HG02852 (cell line): ENCODE measurements around the gene TRAF3.
"Not testable (repeated sequence)": the region's sequence is repeated elsewhere in the genome, so short reads cannot be mapped to it uniquely, and the experiment has no call there.

ENCODE experiments used
- ATAC-seq: cut with Tn5 transposase; IDR thresholded peaks from one replicate; pipeline ENCODE4 v1.9.1; 2021; ENCODE audit warnings: mild to moderate bottlenecking, moderate library complexity; ENCODE audit not compliant: unreplicated experiment

TRAF3 gene

DNA sequence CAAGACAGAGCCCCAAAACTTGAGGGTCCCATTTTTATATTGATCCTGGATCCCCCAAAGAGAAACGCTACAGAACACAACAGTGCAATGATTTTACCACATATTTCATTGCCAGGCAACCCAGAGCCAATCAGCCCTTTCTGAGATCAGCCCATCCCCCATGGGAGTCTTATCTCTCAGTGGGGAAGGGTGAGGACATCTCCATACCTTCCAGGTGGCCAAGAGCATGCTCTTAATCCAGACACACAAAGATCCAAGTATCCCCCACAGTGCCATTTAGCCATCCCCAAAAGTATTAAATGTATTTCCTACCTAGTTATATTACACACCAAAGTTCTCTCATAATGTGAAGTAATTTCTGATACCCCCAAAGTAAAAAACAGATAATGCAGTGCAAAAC is 82.7 kb downstream of the TRAF3 start:
- ATAC-seq = no peak

DNA sequence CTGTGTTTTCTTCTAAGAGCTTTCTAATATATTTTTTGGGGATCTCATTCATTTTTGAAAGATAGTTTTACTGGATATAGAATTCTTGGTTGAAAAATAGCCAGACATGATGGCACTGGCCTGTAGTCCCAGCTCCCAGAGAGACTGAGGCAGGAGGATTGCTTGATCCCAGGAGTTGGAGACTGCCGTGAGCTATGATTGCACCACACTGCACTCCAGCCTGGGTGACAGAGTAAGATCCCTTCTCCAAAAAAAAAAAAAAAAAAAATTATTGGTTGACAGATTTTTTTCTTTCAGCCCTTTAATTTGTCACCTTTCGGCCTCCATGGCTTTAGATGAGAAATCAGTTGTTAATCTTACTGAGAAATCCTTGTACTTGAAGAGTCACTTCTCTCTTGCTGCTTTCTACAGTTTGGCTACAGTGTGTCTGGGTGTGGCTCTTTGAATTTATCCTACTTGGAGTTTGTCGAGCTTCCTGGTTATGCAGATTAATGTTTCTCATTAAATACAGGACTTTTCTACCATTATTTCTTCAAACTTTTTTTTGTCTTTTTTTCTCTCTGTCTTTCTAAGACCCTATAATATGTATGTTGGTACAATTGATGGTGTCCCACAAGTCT is 85.0 kb downstream of the TRAF3 start:
- no peak for ATAC-seq

DNA sequence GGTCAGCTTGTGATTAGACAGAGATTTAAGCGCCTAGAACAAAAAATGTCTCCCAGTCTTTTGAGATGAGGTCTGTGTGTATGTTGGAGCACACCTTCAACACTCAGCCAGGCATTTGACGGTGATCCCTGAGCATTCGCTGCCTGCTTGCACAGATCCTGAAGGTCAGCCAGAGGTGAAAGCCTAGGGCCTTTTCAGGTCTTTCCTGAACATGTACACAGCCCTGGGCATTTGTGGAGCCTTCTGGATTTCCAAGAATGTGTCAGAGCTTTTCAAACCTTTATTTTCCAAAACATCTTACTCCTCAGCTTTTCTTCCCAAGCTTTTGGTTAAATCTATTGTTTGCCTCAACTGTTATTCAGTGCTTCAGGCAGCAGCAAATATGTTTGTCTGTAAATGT is 86.1 kb downstream of the TRAF3 start:
- ATAC-seq = no peak

- not testable (repeated sequence) for ATAC-seq
Measured at GRCh38 chr14:102865916-102866315, 88.7 kb downstream of the TRAF3 start.

- no peak for ATAC-seq
Measured at GRCh38 chr14:102866982-102867761, 89.9 kb downstream of the TRAF3 start.

GRCh38 chr14:102867826-102868580 is 90.8 kb downstream of the TRAF3 start:
- no peak for ATAC-seq

GRCh38 chr14:102868956-102869547 is 91.8 kb downstream of the TRAF3 start:
- ATAC-seq = no peak

- ATAC-seq = no peak
Measured at GRCh38 chr14:102870246-102870645, 93.0 kb downstream of the TRAF3 start.

DNA sequence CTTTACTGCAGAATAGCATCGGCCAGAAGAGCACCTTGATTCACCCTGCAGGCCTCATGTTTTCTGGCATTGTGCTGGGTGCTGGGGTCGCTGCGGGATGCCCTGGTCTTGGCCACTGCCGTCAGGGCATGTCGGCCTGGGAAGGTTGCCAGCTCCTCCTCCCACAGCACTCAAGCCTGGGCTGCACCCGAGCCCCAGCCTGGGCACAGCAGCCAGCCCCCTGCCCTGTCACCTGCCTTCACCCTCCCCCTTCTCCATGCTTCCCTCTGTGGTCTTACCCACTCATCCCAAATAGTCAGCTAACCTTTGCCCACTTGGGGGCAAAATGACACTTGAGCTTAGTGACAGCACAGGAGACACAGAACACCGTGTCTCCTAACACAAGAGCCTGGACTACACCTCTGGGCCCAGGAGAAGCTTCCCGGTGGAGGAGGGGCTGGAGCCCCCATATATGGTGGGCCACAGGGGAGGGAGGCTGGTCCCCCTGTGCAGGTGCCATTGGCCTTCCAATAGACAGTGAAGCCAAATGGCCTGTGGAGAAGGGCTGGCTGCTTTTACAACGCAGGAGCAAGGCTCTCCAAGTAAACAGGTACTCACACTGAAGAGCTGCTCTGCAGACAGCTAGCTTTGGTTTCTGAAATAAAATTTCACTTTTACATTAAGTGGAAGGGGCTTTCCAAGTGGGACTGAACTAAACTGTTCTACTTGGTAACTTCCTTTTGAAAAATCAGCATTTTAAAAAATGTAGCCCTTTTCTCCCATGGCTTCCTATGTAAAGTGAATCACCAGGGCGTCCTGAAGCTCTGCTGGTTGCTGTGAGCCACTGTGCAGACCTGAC is 94.0 kb downstream of the TRAF3 start:
- ATAC-seq = no peak

- no peak for ATAC-seq
Measured at GRCh38 chr14:102872020-102872419, 94.8 kb downstream of the TRAF3 start.

- ATAC-seq = no peak
Measured at GRCh38 chr14:102873131-102873530, 95.9 kb downstream of the TRAF3 start.

DNA sequence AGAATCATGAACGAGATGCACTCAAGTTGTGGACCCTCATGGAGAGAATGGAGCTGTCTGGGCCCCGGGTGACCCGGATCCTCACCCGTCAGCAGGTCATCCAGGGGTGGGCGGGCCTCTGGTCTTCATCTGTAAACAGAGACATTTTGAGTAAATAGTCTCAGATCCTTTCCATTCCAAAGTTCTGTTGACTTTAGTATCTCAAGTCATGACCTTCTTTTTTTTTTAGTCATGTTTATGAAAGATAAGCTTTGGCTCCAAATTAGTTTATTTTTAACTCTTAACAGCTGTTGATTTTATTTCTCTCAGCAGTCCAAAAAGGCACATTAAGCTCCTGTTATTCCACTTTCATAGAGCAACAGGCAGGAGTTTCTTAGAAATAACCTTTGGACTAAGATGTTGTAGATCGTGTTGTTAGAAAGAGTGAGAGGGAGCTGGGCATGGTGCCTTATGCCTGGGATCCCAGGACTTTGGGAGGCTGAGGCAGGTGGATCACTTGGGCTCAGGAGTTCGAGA is 96.4 kb downstream of the TRAF3 start:
- ATAC-seq = no peak

DNA sequence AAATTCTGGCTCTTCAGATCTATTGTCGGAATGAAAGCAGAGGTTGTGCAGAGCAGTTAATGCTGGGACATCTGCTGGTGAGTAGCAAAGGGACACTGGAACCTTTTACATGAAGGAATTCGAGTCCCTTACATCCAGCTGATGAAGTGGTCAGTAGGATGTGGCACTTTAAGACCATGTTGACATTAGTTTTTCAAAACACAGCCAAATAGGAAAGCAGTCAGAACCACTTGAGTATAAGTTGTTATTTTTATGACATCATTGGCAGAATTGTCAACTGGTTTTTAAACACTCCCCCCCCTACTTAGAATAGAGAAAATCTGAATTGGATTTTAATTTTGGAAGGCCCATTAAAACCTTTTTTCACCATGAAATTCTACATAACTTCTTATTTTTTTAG is 98.4 kb downstream of the TRAF3 start:
- ATAC-seq = no peak

GRCh38 chr14:102877511-102877910 is 100.3 kb downstream of the TRAF3 start:
- ATAC-seq = not testable (repeated sequence)

DNA sequence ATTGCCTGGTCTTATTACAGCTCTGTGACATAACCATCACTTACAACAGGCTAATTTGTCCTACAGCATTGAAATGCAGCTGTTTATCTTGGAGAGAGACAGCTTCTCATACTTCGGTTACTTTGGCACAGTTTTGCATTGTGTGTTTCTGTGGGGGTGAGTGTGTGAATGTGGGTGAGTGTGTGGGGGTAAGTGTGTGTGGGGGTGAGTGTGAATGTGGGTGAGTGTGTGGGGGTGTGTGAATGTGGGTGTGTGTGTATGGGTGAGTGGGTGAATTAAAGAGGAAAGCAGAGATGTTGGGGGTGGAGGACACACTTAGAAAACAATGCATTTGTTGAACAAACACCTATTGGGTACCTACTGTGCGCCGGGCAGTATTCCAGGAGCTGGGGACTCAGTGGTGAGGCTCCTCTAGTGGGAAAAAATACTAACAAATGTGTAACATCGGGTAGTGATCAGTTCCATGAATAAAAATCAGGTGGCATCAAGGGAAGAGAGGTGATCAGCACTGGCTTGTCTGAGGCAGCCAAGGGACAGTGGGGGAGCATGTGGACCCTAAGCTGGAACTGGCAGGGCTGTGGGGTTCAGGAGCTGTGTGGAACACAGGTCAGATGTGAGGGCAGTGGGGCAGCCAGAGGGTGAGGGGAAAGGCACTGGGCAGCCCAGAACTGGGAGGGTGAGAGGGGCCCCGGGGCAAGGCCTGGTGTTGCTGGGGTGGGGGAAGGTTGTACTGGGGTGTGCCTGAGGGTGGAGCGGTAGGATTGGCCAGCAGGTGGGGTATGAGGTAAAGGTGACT is 101.1 kb downstream of the TRAF3 start:
- ATAC-seq = no peak

GRCh38 chr14:102878970-102879460 is 101.8 kb downstream of the TRAF3 start:
- no peak for ATAC-seq

- ATAC-seq = no peak
Measured at GRCh38 chr14:102882226-102882906, 105.1 kb downstream of the TRAF3 start.

DNA sequence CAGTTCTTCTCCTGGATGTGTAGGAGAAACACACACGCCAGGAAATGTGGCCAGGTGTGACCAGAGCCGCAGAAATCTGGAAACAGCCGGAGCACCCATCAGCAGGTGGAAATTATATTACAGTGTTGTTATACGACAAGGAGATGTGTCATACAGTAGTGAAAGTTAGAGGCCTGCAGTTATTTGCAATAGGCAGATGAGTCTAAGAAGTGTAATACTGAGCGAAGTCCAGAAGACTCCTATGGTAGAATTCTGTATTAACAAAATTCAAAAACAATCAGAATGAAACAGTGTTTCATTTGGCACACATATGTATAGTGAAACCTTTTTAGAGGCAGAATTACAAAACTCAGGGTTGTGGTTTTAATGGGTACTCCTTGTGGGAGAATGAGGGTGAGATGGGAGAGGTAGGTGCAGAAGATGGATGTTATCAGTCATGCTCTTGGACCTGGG is 105.9 kb downstream of the TRAF3 start:
- ATAC-seq = no peak

DNA sequence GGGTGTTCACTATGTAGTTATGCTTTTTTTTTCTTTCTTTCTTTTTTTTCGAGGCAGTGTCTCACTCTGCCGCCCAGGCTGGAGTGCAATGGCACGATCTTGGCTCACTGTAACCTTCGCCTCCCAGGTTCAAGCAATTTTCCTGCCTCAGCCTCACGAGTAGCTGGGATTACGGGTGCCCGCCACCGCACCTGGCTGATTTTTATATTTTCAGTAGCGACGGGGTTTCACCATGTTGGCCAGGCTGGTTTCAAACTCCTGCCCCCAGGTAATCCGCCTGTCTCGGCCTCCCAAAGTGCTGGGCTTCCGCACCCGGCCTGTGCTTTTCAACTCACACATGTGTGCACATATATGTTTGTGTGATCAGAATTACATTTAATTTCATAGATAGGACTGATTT is 106.3 kb downstream of the TRAF3 start:
- ATAC-seq = no peak
